ENCODE data around the gene RAVER1. TPM values are rescaled to one million over a fixed set of nuclear protein-coding genes. Genes with fewer than 3 reads are reported as not detected.

The RAVER1 gene
- total RNA-seq, 2 experiments from 2014 or later, result 35.7 to 90.7 TPM

GRCh38 chr19:10333758-10334587 lies 644 bp upstream of the RAVER1 start:
- no peak for DNase-seq (ENCODE audit: low spot score)
- peaks cover 30% of the 10 kb centered on the region for H3K79me2 ChIP-seq (ENCODE audit: insufficient read depth, low read depth, low read length)

DNA sequence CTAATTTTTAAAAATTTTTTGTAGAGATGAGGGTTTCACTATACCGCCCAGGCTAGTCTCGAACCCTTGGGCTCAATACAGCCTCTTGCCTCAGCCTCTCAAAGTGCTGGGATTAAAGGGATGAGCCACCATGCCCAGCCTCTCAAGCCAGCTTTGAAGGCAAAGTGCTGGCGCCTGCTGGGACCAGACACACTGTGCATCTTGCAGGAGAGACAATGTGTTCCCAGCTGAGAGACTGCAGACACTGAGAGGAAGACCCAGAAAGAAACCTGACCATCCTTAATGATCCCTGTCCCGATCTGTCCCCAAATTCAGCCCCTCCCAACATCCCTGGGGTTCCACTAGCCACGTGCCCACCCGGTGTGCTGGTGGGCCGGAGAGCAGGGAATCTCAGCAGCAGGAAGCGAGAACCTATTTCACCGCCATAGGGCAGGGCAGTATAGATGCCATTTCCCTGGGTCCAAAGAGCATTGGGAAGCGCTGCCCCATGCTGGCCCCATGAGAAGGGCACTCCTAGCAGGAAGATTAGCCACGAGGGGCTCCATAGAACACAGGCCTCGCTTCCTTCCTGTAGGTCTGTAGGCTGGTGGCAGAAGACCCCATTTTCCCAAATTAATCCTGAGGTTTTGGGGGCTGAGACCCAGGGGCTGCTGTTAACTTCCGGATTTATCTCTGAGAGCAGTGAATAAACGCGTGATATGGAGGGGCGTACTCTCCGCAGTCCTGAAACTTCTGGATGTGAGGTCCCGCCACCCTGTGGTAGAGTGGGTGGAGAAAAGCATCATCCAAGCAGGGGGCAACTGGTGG lies 968 bp downstream of the RAVER1 start:
- Histone ChIP-seq H3K9me3 (ENCODE audit: low read length) (no peaks in the 10 kb centered on the region), H3K79me2 (ENCODE audit: insufficient read depth, low read depth, low read length) (peaks cover 30% of the 10 kb centered on the region), H3K27ac (ENCODE audit: low read depth, low read length, poor library complexity, severe bottlenecking) (peak overlapping the region; percentile 82), H3K4me1 (ENCODE audit: insufficient read depth, low read length, poor library complexity, severe bottlenecking) (peaks cover 29% of the 10 kb centered on the region), H4K20me1 (ENCODE audit: insufficient read depth, low read length) (peaks cover 12% of the 10 kb centered on the region), H3K4me3 (ENCODE audit: low read depth, low read length, poor library complexity, severe bottlenecking) (peak overlapping the region; percentile 83), H3K9me2 (ENCODE audit: insufficient read depth, low read length) (no peaks in the 10 kb centered on the region), H3K4me2 (ENCODE audit: low read length) (peak overlapping the region; percentile 97), H3K36me3 (ENCODE audit: insufficient read depth, low read length) (peaks cover 51% of the 10 kb centered on the region), H2AFZ (ENCODE audit: low read length) (no peak overlapping the region)
- intact Hi-C loops (cut with micrococcal nuclease; ENCODE audit: unreplicated experiment), result loop anchor here (2.0 to 10.0 kb wide), 3 partner anchors 48 to 232 kb away; partner anchors contain the start of genes CDKN2D, KRI1 and TYK2
- ChIA-PET CTCF (ENCODE audit: unreplicated experiment) (no interaction called here), POLR2A (interaction anchor here (1.1 to 1.6 kb wide), 3 partner anchors 61 to 70 kb away, joined by 3 to 4 read pairs (median 4); partner anchors contain the start of gene ICAM1)
- DNase-seq (ENCODE audit: low spot score), result no peak
- TSS peak; percentile 47 for BruUV-seq (replicated peaks)
- 0 out of 2 replicates have a peak, but pooled peaks have one; percentile 16 for TF ChIP-seq CTCF (conservative IDR thresholded peaks at IDR 0.05; ENCODE audit: low read length)
- TF ChIP-seq EZH2phosphoT487 (IDR thresholded peaks at IDR 0.05; ENCODE audit: borderline replicate concordance, low read depth, low read length), result no peak

More at GRCh38 chr19:10333758-10334587, 644 bp upstream of the RAVER1 start:
- BruUV-seq (replicated peaks), result TSS peak; percentile 82
- peaks cover 35% of the 10 kb centered on the region for H3K36me3 ChIP-seq (ENCODE audit: insufficient read depth, low read length)
- H3K4me2 ChIP-seq (ENCODE audit: low read length), result peak overlapping the region; percentile 76
- CTCF ChIA-PET (ENCODE audit: unreplicated experiment), result interaction anchor here (0.5 to 1.1 kb wide), 5 partner anchors 15 to 435 kb away, joined by 3 to 11 read pairs (median 6); partner anchors contain the start of gene TYK2
- H3K27ac ChIP-seq (ENCODE audit: low read depth, low read length, poor library complexity, severe bottlenecking), result peak overlapping the region; percentile 82
- H3K4me1 ChIP-seq (ENCODE audit: insufficient read depth, low read length, poor library complexity, severe bottlenecking), result peaks cover 37% of the 10 kb centered on the region
- intact Hi-C loops (cut with micrococcal nuclease; ENCODE audit: unreplicated experiment), result loop anchor here (2.0 to 10.0 kb wide), 3 partner anchors 47 to 231 kb away; partner anchors contain the start of genes CDKN2D, KRI1 and TYK2
- peaks cover 12% of the 10 kb centered on the region for H4K20me1 ChIP-seq (ENCODE audit: insufficient read depth, low read length)
- POLR2A ChIA-PET, result interaction anchor here (0.5 to 1.6 kb wide), 11 partner anchors 8 to 138 kb away, joined by 3 to 7 read pairs (median 4); partner anchors contain the start of genes ICAM1 and TYK2
- TF ChIP-seq CTCF (conservative IDR thresholded peaks at IDR 0.05; ENCODE audit: low read length) (no peak), EZH2phosphoT487 (IDR thresholded peaks at IDR 0.05; ENCODE audit: borderline replicate concordance, low read depth, low read length) (no peak)
- no peaks in the 10 kb centered on the region for H3K9me3 ChIP-seq (ENCODE audit: low read length)
- H3K9me2 ChIP-seq (ENCODE audit: insufficient read depth, low read length), result no peaks in the 10 kb centered on the region
- H3K4me3 ChIP-seq (ENCODE audit: low read depth, low read length, poor library complexity, severe bottlenecking), result peak overlapping the region; percentile 83
- H2AFZ ChIP-seq (ENCODE audit: low read length), result no peak overlapping the region

Measured in OCI-LY7 (cell line).